NCI-H2196 (cell line): ENCODE measurements around the gene DAD1.
"Not testable (repeated sequence)": the region's sequence is repeated elsewhere in the genome, so short reads cannot be mapped to it uniquely, and the experiment has no call there.

ENCODE experiments used
- DNase-seq: peaks from one replicate; lab custom pipeline; 2025; ENCODE audit not compliant: unreplicated experiment; lab: John Stamatoyannopoulos, UW

The DAD1 gene

DNA sequence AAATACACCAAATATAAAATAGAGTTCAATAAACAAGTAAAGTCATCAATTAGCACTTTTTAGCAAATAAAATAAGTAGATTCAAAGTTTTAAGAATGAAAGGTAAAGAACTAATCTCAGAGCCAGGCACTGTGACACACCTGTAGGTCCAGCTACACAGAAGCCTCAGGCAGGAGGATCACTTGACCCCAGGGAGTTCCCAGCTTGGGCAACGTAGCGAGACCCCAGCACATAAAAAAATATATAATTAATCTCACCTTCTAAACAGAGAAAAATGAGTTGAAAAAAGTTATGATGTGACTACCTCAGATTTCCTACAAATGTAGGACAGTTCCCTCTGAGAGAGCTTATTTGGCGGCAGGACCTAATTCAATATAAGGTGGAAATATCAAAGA is 19.3 kb downstream of the DAD1 start:
- no peak for DNase-seq

- DNase-seq: no peak
Measured at GRCh38 chr14:22569106-22569736, 19.8 kb downstream of the DAD1 start.

GRCh38 chr14:22567437-22567836 is 21.6 kb downstream of the DAD1 start:
- no peak for DNase-seq

DNA sequence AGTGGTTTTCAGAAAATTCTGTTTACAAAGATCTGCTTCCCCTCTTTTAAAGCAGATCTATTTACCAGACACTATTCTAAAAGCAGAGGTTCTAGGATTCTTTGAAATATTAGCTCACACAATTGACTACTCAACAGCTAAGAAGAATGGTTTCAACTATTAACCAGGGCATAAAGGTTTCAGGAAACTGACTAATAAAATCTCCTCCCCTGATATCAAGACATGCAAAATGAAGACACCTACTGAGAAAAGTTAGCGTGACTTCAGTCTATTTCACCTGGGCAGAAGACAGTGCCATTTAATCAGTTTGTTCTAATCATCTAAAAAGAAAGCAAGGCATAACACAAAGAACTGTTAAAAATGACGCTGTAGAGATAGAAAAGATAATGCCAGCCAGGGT is 22.2 kb downstream of the DAD1 start:
- no peak for DNase-seq

DNA sequence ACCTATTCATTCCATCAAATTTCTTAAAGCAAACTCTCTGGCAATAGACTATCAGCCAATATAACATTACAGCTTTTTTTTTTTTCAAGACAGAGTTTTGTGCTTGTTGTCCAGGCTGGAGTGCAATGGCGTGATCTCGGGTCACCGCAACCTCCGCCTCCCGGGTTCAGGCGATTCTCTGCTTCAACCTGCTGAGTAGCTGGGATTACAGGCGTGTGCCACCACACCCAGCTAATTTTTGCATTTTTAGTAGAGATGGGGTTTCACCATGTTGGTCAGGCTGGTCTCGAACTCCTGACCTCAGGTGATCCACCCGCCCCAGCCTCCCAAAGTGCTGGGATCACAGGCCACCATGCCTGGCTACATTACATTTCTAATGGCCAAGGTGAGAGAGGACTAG is 22.8 kb downstream of the DAD1 start:
- DNase-seq: not testable (repeated sequence)

GRCh38 chr14:22565391-22565945 is 23.6 kb downstream of the DAD1 start:
- DNase-seq: no peak

GRCh38 chr14:22564463-22564862 is 24.6 kb downstream of the DAD1 start:
- DNase-seq: no peak

GRCh38 chr14:22563987-22564386 is 25.0 kb downstream of the DAD1 start:
- no peak for DNase-seq

- no peak for DNase-seq
Measured at GRCh38 chr14:22561661-22562579, 27.1 kb downstream of the DAD1 start.

DNA sequence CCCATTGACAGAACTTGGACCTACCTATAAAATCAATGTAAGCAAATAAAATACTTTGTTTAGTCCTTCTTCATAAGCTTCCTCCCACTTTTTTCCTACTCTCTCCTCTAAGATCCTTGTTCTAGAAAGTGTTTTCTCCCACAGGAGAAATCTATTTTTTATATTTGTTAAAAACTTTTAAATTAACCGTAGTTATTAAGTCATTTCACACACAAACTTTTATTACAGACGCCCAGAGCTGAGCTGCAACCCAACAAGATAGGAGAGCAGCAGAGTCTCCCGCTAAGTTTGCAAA is 27.7 kb downstream of the DAD1 start:
- no peak for DNase-seq

GRCh38 chr14:22560662-22561365 is 28.2 kb downstream of the DAD1 start:
- DNase-seq: no peak

- no peak for DNase-seq
Measured at GRCh38 chr14:22559041-22559440, 30.0 kb downstream of the DAD1 start.

GRCh38 chr14:22558221-22558913 is 30.7 kb downstream of the DAD1 start:
- DNase-seq: no peak

DNA sequence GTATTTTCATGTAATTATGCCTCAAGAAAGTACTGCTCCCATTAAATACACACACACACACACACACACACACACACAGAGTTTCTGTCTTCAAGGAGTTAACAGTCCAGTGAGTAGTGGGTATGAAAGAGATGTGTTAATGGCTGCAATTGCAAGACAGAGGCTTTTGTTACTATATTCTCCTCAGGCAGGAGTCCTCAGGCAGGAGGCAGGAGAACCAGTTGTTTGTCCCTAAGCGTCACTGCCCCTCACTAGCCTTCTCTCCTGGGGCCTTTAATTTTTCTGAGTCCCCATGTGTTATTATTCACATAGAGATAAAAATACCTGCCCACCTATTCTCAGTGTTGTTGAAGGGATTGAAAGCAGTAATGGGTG is 31.2 kb downstream of the DAD1 start:
- no peak for DNase-seq

DNA sequence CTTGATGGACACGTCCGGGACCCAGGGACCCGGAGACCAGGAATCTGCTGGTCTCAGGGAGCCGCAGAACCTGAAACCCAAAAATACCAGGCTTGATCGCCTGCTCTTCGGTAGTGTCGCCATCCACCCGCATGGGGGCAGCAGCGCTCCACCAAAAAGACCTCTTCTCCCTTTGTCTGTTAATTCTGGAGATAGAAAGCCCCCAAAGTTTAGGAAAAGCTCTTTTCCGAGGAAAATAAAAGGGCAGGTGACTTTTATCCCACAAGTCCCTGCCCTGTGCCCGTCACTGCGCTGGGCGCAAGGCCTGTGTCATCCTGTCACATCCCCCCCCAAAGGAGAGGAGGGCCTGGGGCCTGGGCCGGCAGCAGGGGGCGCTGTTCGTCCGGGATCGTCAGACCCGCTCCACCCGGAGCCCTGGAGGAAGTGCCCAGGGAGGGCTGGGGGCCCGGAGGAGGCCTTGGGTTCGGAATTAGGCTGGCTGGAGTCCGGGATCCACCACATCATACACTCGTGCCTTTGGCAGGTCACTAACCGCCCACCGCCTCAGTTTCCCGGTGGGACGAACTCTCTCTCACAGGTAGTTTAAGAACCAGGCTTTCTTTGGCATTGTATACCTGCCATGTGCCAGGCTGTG is 31.9 kb downstream of the DAD1 start:
- peak; percentile 83 for DNase-seq

- no peak for DNase-seq
Measured at GRCh38 chr14:22556021-22556989, 32.7 kb downstream of the DAD1 start.

GRCh38 chr14:22555384-22556011 is 33.5 kb downstream of the DAD1 start:
- DNase-seq: no peak

DNA sequence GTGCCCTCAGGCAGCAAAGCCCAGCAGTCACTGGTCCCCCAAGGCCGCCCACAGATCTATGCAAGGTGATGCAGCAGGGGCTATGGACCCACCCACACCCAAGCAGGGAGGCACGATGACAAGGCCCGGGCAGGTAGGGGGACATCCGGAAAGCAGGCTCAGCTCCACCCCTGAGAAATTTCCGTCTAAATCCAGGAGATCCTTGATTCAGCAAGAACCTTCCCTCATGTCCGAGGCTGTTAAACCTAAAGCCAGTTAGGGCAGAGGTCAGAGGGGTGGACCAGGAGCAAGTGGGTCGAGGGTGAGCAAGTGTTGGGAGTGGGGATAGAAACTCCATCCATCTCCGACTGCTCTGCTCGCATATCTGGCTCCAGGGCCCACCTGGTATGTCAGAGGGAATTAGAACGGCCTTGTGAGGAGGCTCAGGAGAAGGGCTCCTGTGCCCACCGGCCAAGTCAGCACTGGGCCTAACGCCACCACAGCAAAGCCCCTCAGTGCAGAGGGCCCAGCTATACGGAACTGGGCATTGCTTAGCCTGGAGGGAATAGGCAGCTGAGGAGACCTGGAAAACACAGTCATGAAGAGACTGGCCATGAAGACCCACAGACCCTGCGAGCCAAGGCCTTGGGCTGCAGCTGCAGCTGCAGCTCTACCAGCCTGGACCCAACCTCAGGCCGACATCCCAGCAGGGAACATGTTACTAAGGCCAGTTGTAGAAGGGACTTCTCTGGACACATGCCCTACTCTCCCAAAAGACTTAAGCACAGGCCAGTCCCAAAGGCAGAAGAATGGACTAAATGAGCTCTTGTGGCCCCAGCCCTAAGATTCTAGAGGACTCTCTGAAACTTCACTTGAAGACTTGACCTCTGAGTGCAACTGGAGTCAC is 34.3 kb downstream of the DAD1 start:
- no peak for DNase-seq
